ENCODE data around the gene RASSF5. TPM values are rescaled to one million over a fixed set of nuclear protein-coding genes. Genes with fewer than 3 reads are reported as not detected.

The RASSF5 gene
- total and polyA plus RNA-seq, 2 of the 13 experiments (the other 11 are each of a cell fraction or from before 2014, with no cell fraction given) = 0.18 to 0.40 TPM

GRCh38 chr1:206600527-206600926 is 93.2 kb downstream of the RASSF5 start:
- ATAC-seq (no peak), FAIRE-seq (no peak), DNase-seq (ENCODE audit: low spot score) (no peak)
- Histone ChIP-seq H3K79me2 (ENCODE audit: insufficient read depth, low read length) (no peaks in the 10 kb centered on the region), H4K20me1 (ENCODE audit: insufficient read depth, low read length) (no peaks in the 10 kb centered on the region), H3K9me3 (ENCODE audit: low read length) (no peaks in the 10 kb centered on the region), H3K4me3 (replicated peaks in 1 of 3; ENCODE audit: insufficient read depth in 1 of 3, low read depth in 2 of 3, low read length in 3 of 3) (no peak overlapping the region), H3K36me3 (replicated peaks in 1 of 2; ENCODE audit: control insufficient read depth in 1 of 2, insufficient read depth in 2 of 2, low read length in 2 of 2) (peaks cover 34 to 79% of the 10 kb centered on the region in 2 experiments), H3K27me3 (ENCODE audit: control insufficient read depth in 1 of 2, insufficient read depth in 2 of 2, low read length in 2 of 2) (no peaks in the 10 kb centered on the region), H3K9ac (ENCODE audit: insufficient read depth, low read depth, low read length) (no peak overlapping the region), H2AFZ (ENCODE audit: low read length) (no peak overlapping the region), H3K4me1 (ENCODE audit: insufficient read depth, low read length) (no peaks in the 10 kb centered on the region), H3K27ac (ENCODE audit: extremely low read length, insufficient read depth, low read length) (no peak overlapping the region), H3K4me2 (ENCODE audit: low read depth, low read length) (no peak overlapping the region)
- ChIA-PET POLR2A (interaction anchor here (1.4 kb wide), 1 partner anchor 12 kb away, joined by 3 read pairs; the partner anchor contains the start of gene EIF2D), CTCF (ENCODE audit: low intra/inter-chr PET ratio, low total read pairs) (no interaction called here)
- no TSS peak for BruUV-seq (replicated peaks)
- in situ Hi-C loops (cut with HindIII; ENCODE audit: extremely low pct_ligation_motif_present, low pct_unique_long_range_greater_than_20kb) = no loop called here
- TF ChIP-seq LCORL (IDR thresholded peaks at IDR 0.05) = no peak
- no peak for TF ChIP-seq LCORL (CRISPR knock-in tag; IDR thresholded peaks at IDR 0.05)
- no peak for TF ChIP-seq ZNF121 (CRISPR knock-in tag; IDR thresholded peaks at IDR 0.05)
- TF ChIP-seq KDM1A (CRISPR knock-in tag; IDR thresholded peaks at IDR 0.05) = no peak
- TF ChIP-seq ERF (CRISPR knock-in tag; IDR thresholded peaks at IDR 0.05) = no peak
- TF ChIP-seq ZNF44 (CRISPR knock-in tag; IDR thresholded peaks at IDR 0.05) = no peak
- TF ChIP-seq ZNF501 (CRISPR knock-in tag; IDR thresholded peaks at IDR 0.05) = no peak
- TF ChIP-seq ZFP36L1 (CRISPR knock-in tag; IDR thresholded peaks at IDR 0.05) = no peak
- no peak for TF ChIP-seq HOXA7 (CRISPR knock-in tag; IDR thresholded peaks at IDR 0.05)
- no peak for TF ChIP-seq ZNF710 (CRISPR knock-in tag; IDR thresholded peaks at IDR 0.05; ENCODE audit: borderline replicate concordance)
- no peak for TF ChIP-seq ZNF17 (CRISPR knock-in tag; IDR thresholded peaks at IDR 0.05)
- TF ChIP-seq ZFP1 (CRISPR knock-in tag; IDR thresholded peaks at IDR 0.05) = no peak
- TF ChIP-seq NCOA2 (CRISPR knock-in tag; IDR thresholded peaks at IDR 0.05) = no peak
- no peak for TF ChIP-seq ZNF468 (CRISPR knock-in tag; IDR thresholded peaks at IDR 0.05)
- no peak for TF ChIP-seq ZNF678 (CRISPR knock-in tag; IDR thresholded peaks at IDR 0.05)
- TF ChIP-seq MIER2 (CRISPR knock-in tag; IDR thresholded peaks at IDR 0.05) = no peak
- TF ChIP-seq PHB2 (IDR thresholded peaks at IDR 0.05; ENCODE audit: partially characterized antibody) = no peak
- no peak for TF ChIP-seq ZNF607 (CRISPR knock-in tag; IDR thresholded peaks at IDR 0.05; ENCODE audit: borderline replicate concordance)
- intact Hi-C loops (cut with micrococcal nuclease; ENCODE audit: unreplicated experiment) = no loop called here
- WGBS (ENCODE audit: low lambda C conversion rate) = 93% methylated on average over 3 of the region's 3 CpGs
